GM12874 (cell line): ENCODE measurements around the gene DIS3L2.

Source experiments
- TF ChIP-seq, protein P1 (sequence below): IDR thresholded peaks from 2 replicates; pipeline ENCODE4 v1.5.1; 2011; ENCODE audit warnings: low read depth, mild to moderate bottlenecking, control low read depth, low read length, moderate library complexity; ENCODE audit not compliant: insufficient read depth

Gene DIS3L2

DNA sequence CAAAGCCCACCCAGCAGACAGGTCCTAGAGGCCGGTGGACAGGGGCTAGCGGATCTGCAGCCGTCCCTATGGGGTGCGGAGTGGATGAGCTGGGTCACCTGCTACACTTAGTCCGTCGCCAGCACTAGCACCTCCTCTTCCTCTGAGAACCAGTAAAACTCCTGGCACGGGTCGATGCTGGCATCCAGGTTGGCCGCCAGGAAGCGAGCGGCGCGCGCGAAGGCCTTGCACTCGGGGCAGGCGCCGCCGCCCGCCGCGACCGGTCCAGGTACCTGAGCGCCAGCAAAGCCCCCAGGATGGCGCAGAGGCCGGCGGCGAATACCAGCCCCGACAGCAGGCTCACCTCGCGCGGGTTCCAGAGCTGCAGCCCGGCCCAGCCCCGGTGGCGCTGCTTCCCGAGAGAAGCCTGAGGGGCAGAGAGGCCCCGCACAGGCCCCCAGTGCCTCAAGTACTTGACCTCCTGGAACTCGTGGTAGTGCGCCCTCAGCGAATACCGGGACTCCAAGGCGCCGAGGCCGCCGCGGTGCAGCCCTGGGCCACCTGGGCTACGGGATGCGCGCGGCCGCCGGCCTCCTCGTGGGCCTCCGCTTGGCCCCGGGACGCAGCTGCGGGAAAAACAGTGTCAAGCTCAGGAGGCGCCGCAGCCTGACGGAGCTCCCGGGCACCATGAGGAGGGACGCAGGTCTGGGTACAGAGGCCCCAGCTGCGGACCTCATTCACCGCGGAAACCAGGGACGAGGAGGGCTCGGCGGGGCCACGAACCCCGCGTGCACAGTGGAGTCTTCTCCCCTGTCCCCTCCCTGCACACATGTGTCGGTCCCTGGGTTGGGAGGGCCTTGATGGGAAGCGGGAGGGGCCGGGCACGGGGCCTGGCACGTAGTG is 389.5 kb downstream of the DIS3L2 start:
- TF ChIP-seq, protein P1, sequence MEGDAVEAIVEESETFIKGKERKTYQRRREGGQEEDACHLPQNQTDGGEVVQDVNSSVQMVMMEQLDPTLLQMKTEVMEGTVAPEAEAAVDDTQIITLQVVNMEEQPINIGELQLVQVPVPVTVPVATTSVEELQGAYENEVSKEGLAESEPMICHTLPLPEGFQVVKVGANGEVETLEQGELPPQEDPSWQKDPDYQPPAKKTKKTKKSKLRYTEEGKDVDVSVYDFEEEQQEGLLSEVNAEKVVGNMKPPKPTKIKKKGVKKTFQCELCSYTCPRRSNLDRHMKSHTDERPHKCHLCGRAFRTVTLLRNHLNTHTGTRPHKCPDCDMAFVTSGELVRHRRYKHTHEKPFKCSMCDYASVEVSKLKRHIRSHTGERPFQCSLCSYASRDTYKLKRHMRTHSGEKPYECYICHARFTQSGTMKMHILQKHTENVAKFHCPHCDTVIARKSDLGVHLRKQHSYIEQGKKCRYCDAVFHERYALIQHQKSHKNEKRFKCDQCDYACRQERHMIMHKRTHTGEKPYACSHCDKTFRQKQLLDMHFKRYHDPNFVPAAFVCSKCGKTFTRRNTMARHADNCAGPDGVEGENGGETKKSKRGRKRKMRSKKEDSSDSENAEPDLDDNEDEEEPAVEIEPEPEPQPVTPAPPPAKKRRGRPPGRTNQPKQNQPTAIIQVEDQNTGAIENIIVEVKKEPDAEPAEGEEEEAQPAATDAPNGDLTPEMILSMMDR, result no peak

DNA sequence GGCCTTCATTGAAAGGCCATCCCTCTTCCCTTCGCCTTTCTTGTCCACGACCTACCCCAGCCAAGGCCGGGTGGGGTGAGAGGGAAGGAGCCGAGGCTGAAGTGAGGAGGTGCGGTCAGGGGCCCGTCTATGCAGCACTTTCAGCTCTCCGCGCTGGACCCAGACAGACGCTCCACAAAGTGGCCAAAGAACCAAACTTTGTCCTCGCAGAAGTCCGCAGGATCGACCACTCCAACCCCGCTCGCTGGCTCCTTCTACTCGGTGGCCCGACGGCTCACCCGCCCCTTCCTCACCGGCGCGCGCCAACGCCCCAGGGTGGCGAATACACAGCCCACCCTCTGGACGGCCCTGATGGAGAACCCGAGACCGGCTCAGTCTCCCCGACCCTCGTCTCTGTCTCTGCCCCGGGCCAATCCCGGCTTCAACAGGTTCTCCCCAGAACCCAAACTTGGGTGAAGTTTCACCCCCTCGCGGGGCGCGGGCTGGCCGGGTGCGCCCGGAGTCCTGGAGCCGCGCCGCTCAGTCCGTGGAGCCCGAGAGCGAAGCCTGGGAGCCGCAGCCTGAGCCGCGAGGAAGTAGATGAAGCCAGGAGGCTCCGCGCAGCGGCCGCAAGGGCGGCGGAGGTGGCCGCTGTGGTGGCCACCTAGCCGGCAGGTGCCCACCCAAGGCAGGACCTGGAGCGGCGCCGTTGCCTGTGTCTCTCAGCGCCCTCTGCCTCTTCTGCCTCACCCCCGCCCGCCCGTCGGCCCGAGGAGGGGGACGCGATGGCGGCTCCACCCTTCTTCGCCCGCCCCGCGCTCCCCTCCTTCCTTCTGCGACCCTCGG is 390.4 kb downstream of the DIS3L2 start:
- TF ChIP-seq, protein P1, result no peak

- TF ChIP-seq, protein P1, result no peak
Measured at GRCh38 chr2:232352511-232353091, 391.1 kb downstream of the DIS3L2 start.

DNA sequence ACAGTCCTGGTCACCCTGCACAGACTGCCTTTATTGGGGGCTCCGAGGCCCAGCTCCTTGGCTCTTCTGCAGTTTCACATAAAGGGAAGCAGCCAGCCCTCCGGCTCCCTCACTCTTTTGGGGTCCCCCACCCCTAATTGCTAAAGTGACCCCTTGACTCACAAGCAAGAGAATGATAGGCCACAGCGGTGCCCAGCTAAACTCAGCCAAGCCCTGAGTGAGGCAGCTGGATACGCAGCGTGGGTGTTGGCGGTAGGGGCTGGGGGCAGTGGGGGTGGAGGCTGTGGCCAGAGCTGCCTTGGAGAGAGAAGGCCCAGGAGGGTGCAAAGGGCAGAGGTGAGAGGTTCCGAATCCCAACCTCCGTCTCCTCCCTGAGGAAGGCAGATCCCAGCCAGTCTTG is 391.6 kb downstream of the DIS3L2 start:
- TF ChIP-seq, protein P1, result no peak

- TF ChIP-seq, protein P1, result no peak
Measured at GRCh38 chr2:232353660-232354059, 392.1 kb downstream of the DIS3L2 start.

- TF ChIP-seq, protein P1, result no peak
Measured at GRCh38 chr2:232354069-232354468, 392.6 kb downstream of the DIS3L2 start.

DNA sequence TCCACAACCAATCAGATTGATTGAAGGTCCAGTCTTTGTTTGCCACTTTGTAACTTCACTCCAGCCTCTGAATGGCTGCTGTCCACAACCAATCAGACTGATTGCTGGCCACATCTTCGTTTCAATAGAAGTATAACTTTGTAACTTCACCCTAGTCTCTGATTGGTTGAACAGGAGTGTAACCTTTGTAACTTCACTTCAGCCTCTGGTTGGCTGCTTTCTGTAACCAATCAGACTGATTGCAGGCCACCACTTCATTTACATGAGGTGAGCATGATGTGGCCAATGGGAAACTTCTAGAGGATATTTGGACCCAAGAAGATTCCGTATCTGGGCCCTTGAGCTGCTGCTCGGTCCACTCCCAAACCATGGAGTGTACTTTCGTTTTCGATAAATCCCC is 400.1 kb downstream of the DIS3L2 start:
- TF ChIP-seq, protein P1, result no peak
